ACC112 (cell line): ENCODE data around the gene S1PR3.

Experiments
- H2AFZ ChIP-seq: fragments of 200-600 bp; sonication (generic); one replicate; pipeline ENCODE4 v1.6.0; 2017; ENCODE audit warnings: antibody characterized with exemption, low read length; ENCODE audit not compliant: unreplicated experiment
- H3K27ac ChIP-seq: fragments of 200-600 bp; sonication (generic); 2 replicates; pipeline ENCODE4 v1.5.1; 2014; ENCODE audit warnings: low read depth, mild to moderate bottlenecking, antibody characterized with exemption, low read length, moderate library complexity
- H3K27me3 ChIP-seq: fragments of 200-600 bp; sonication (generic); 2 replicates; pipeline ENCODE4 v1.6.1; 2014; ENCODE audit warnings: mild to moderate bottlenecking, antibody characterized with exemption, low read length, moderate library complexity, mixed read lengths; ENCODE audit not compliant: insufficient read depth
- H3K36me3 ChIP-seq: fragments of 200-600 bp; sonication (generic); 2 replicates; pipeline ENCODE4 v1.6.1; 2016; ENCODE audit warnings: mild to moderate bottlenecking, antibody characterized with exemption, low read length, moderate library complexity, mixed read lengths; ENCODE audit not compliant: insufficient read depth
- H3K4me1 ChIP-seq: fragments of 200-600 bp; sonication (generic); one replicate; pipeline ENCODE4 v1.6.1; 2016; ENCODE audit warnings: low read length, mixed read lengths; ENCODE audit not compliant: insufficient read depth, unreplicated experiment, control insufficient read depth
- H3K4me3 ChIP-seq: fragments of 200-600 bp; sonication (generic); 2 replicates; pipeline ENCODE4 v1.5.1; 2014; ENCODE audit warnings: mild to moderate bottlenecking, low read depth, low read length
- H3K79me2 ChIP-seq: fragments of 200-600 bp; sonication (generic); one replicate; pipeline ENCODE4 v1.6.0; 2016; ENCODE audit warnings: low read length; ENCODE audit not compliant: control insufficient read depth, unreplicated experiment, insufficient read depth

The S1PR3 gene

DNA sequence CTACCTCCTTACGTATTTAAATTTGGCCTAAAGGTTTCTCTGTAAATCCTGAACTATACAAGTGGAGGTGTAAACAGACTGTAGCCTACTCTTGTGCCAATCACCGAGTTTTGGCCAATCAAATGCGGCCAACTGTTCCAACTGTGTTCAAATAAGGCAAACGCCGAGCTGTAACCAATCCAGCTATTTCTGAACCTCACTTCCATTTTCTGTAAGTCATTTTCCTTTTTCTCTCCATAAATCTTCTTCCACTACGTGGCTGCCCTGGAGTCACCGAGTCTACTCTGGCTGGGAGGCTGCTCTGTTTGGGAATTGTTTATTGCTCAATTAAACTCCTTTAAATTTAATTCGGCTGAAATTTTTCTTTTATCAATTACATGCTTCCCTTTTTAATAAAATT lies 58.4 kb downstream of the S1PR3 start:
- Histone ChIP-seq H3K4me1 (peaks cover 4% of the 10 kb centered on the region), H3K27me3 (no peaks in the 10 kb centered on the region), H3K36me3 (no peaks in the 10 kb centered on the region), H3K27ac (no peak overlapping the region), H2AFZ (no peak overlapping the region), H3K79me2 (no peaks in the 10 kb centered on the region), H3K4me3 (no peak overlapping the region)

DNA sequence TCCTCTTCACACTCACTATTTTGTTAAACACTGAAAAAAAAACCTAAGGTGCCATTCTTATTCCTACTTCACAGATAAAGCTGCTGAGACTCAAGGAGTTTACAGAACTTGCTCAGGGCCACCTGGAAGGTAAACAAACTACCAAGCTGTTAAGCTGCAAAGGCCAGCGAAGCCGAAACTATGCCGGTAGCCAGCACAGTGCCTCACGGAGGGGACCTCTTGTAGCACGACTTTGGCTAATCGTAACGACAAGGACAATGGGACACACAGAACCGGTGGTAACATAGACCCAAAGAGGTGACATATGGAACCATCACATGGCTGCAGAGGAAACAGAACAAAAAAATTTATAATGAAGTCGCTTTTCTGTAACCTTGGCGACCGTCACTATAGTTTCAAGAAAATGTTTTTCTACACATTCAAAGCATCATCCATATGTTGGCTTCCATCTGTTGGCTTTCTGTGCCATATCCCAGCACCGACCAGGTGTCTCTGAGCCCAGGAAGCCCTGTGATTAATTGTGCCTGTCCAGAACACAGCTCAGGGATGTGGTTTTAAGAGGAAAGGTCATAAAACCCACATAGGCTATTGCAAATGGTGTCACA lies 60.3 kb downstream of the S1PR3 start:
- H3K27ac ChIP-seq, result no peak overlapping the region
- H3K79me2 ChIP-seq, result no peaks in the 10 kb centered on the region
- H3K36me3 ChIP-seq, result no peaks in the 10 kb centered on the region
- H2AFZ ChIP-seq, result no peak overlapping the region
- H3K4me3 ChIP-seq, result no peak overlapping the region
- H3K4me1 ChIP-seq, result peaks cover 3% of the 10 kb centered on the region
- no peaks in the 10 kb centered on the region for H3K27me3 ChIP-seq

DNA sequence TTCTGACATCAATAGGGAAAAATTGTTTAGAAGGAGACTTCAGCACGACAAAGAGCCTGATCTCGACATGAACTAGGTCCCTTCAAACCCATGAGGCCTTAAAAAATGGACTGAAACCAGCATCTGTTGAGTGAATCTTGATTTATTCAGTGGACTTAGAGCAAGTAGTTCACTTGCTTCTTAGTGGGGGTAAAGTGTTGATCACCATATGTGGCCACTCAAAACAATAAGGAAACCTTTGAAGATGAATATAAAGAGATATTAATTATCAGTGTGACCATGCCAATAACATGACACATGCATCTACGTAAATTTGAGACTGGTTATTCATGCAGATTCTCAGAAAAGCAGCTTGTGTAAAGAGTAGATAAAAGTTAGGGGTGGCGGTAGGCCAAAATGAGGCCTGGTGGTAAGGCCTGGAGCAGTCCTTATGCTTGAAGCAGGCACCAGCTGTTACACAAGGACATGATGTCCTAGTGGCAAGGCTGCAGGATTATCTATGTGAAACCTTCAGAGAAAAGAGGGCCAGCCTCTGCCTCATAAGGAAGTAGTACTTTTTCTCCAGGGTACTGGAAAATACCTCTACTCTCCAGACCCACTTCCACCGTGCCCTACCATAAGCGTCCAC lies 61.3 kb downstream of the S1PR3 start:
- Histone ChIP-seq H3K27me3 (no peaks in the 10 kb centered on the region), H3K4me1 (no peaks in the 10 kb centered on the region), H2AFZ (no peak overlapping the region), H3K36me3 (no peaks in the 10 kb centered on the region), H3K4me3 (no peak overlapping the region), H3K27ac (no peak overlapping the region), H3K79me2 (no peaks in the 10 kb centered on the region)

DNA sequence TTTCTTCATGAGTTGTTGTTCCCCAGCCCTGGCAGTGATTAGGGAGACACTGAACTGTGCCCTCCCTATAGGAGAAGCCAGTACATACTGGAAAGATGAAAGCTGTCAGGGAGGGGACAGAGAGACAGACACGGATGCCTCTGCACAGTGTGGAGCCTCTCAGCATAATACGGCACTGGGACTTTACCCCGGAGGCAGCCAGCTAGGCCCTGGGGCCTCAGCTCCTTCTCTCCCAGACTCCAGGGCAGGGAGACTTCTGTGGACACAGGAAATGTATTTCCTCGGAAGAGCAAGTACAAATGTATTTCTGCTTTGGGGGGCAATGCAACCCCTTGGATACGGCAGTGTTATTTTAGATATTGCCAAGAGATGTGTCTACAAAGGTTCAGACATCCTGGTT lies 62.0 kb downstream of the S1PR3 start:
- H3K27ac ChIP-seq, result no peak overlapping the region
- H2AFZ ChIP-seq, result no peak overlapping the region
- no peaks in the 10 kb centered on the region for H3K4me1 ChIP-seq
- H3K36me3 ChIP-seq, result no peaks in the 10 kb centered on the region; the same call in 1 of the 2 replicates
- no peaks in the 10 kb centered on the region for H3K27me3 ChIP-seq
- H3K4me3 ChIP-seq, result no peak overlapping the region
- no peaks in the 10 kb centered on the region for H3K79me2 ChIP-seq
